OCI-LY3 (cell line): Measurements from ENCODE around the gene TMEM31.

Experiments used
- H2AFZ ChIP-seq: fragments of 200-600, 300-600 bp; shearing (Covaris generic); 2 replicates; pipeline ENCODE4 v1.6.0; 2014; ENCODE audit warnings: antibody characterized with exemption, low read depth, low read length
- H3K27ac ChIP-seq: fragments of 200-600, 300-600 bp; sonication (generic); 2 replicates; pipeline ENCODE4 v1.5.1; 2014; ENCODE audit warnings: mild to moderate bottlenecking, low read length, moderate library complexity, mixed read lengths
- H3K27me3 ChIP-seq: fragments of 200-600, 300-600 bp; sonication (generic); 2 replicates; pipeline ENCODE4 v1.6.1; 2014; ENCODE audit warnings: low read depth, low read length, mixed read lengths
- H3K36me3 ChIP-seq: fragments of 200-600, 300-600 bp; sonication (generic); replicated peaks from 2 replicates; pipeline ENCODE3; 2014; ENCODE audit warnings: low read depth, low read length, mixed read lengths
- H3K4me1 ChIP-seq: fragments of 300-600, 200-600 bp; sonication (generic); 2 replicates; pipeline ENCODE4 v1.6.1; 2014; ENCODE audit warnings: low read length, mixed read lengths
- H3K4me2 ChIP-seq: fragments of 200-600, 300-600 bp; sonication (generic); 2 replicates; pipeline ENCODE4 v1.6.1; 2014; ENCODE audit warnings: low read length, mixed read lengths
- H3K4me3 ChIP-seq: fragments of 300-600, 200-600 bp; sonication (generic); 2 replicates; pipeline ENCODE4 v1.5.1; 2014; ENCODE audit warnings: antibody characterized with exemption, mild to moderate bottlenecking, low read length, moderate library complexity
- H3K79me2 ChIP-seq: fragments of 300-600, 200-600 bp; shearing (Covaris generic); 2 replicates; pipeline ENCODE4 v1.6.1; 2014; ENCODE audit warnings: mild to moderate bottlenecking, low read length, mixed read lengths
- H3K9ac ChIP-seq: fragments of 300-600, 200-600 bp; shearing (Covaris generic); 2 replicates; pipeline ENCODE4 v1.6.0; 2014; ENCODE audit warnings: mild to moderate bottlenecking, low read length, moderate library complexity
- H3K9me3 ChIP-seq: fragments of 200-600, 300-600 bp; shearing (Covaris generic); 2 replicates; pipeline ENCODE4 v1.6.1; 2014; ENCODE audit warnings: low read length, mixed read lengths; ENCODE audit not compliant: insufficient read depth
- H4K20me1 ChIP-seq: fragments of 200-600, 300-600 bp; sonication (generic); 2 replicates; pipeline ENCODE4 v1.6.1; 2016; ENCODE audit warnings: low read length, mixed read lengths; ENCODE audit not compliant: insufficient read depth
- EZH2phosphoT487 ChIP-seq: fragments of 200-600 bp; shearing (Covaris generic); IDR thresholded peaks from 2 replicates; pipeline ENCODE4 v1.6.1; 2018; ENCODE audit warnings: antibody characterized with exemption, mixed run types, low read depth
- TF ChIP-seq, protein P1 (sequence below): fragments of 200-600, 300-600 bp; sonication (generic); IDR thresholded peaks from 2 replicates; pipeline ENCODE4 v1.5.1; 2014; ENCODE audit warnings: antibody characterized with exemption, low read length, low read depth

TMEM31 gene

DNA sequence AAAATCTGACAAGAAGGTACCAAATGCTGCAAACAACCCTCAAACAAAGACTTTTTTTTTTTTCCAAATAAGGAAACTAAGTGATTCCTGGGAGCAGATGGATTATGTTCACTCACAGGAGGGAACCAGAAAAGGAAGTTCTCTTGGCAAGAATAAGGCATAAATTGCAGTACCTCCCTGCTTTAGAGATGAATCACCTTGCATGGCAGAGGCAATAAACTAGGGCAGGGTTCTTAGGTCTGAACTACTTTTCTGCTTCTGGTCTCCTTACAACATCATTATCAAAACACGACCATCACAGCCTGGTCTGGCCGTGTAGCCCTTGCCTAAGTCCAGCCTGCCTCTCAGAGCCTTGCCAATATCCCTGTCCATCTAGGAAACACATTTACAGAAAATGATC is 6.3 kb downstream of the TMEM31 start:
- H3K27ac ChIP-seq, result no peak overlapping the region
- no peaks in the 10 kb centered on the region for H3K27me3 ChIP-seq
- no peak overlapping the region for H3K9ac ChIP-seq
- H3K79me2 ChIP-seq, result no peaks in the 10 kb centered on the region
- H3K4me1 ChIP-seq, result no peaks in the 10 kb centered on the region
- H2AFZ ChIP-seq, result no peak overlapping the region
- H3K4me2 ChIP-seq, result no peak overlapping the region
- H3K36me3 ChIP-seq, result no peaks in the 10 kb centered on the region
- no peak overlapping the region for H3K4me3 ChIP-seq
- H4K20me1 ChIP-seq, result no peaks in the 10 kb centered on the region
- H3K9me3 ChIP-seq, result no peaks in the 10 kb centered on the region
- TF ChIP-seq EZH2phosphoT487, result no peak
- TF ChIP-seq, protein P1, sequence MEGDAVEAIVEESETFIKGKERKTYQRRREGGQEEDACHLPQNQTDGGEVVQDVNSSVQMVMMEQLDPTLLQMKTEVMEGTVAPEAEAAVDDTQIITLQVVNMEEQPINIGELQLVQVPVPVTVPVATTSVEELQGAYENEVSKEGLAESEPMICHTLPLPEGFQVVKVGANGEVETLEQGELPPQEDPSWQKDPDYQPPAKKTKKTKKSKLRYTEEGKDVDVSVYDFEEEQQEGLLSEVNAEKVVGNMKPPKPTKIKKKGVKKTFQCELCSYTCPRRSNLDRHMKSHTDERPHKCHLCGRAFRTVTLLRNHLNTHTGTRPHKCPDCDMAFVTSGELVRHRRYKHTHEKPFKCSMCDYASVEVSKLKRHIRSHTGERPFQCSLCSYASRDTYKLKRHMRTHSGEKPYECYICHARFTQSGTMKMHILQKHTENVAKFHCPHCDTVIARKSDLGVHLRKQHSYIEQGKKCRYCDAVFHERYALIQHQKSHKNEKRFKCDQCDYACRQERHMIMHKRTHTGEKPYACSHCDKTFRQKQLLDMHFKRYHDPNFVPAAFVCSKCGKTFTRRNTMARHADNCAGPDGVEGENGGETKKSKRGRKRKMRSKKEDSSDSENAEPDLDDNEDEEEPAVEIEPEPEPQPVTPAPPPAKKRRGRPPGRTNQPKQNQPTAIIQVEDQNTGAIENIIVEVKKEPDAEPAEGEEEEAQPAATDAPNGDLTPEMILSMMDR, result no peak

DNA sequence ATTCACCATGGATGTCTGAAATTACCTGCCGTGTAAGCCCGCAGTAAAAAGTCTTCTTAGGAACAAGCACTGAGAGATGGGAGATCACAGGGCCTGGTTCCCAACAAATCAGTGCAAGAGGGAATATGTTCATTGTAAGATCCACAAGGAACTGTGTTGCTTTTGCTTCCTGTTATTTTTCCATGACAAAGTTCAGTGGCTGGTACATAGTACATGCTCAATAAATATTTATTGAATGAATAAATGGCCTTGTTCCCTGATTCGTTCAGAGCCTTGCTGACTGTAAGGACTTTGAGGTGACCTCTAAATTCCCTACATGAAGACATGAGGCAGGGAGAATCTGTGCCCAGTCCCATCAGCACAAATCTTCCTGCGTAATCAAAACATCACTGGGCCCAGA is 7.4 kb downstream of the TMEM31 start:
- H3K4me3 ChIP-seq, result no peak overlapping the region
- no peaks in the 10 kb centered on the region for H3K27me3 ChIP-seq
- no peak for TF ChIP-seq EZH2phosphoT487
- TF ChIP-seq, protein P1, result no peak
- H2AFZ ChIP-seq, result no peak overlapping the region
- no peaks in the 10 kb centered on the region for H3K9me3 ChIP-seq
- no peaks in the 10 kb centered on the region for H3K36me3 ChIP-seq
- H3K79me2 ChIP-seq, result no peaks in the 10 kb centered on the region
- H3K4me2 ChIP-seq, result no peak overlapping the region
- no peaks in the 10 kb centered on the region for H3K4me1 ChIP-seq
- no peaks in the 10 kb centered on the region for H4K20me1 ChIP-seq
- no peak overlapping the region for H3K9ac ChIP-seq
- no peak overlapping the region for H3K27ac ChIP-seq

DNA sequence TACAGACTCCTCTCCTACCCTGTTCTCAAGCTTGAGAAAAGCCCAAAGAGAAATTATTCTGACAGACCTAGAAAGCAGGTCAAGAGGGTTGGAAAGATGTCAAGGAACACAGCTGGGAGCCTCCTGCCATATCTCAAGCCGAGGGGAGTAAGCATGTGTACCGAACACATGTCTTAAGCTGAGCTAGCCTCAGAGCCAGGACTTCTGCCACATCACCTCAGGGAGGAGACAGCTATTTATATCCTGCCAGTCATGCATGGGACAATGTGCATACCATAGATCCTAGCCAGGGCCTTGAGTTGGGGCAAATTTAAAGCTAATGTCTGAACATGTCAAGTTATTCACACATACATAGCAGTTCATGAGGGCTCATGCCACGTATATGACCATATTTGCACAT is 11.8 kb downstream of the TMEM31 start:
- Histone ChIP-seq H3K79me2 (no peaks in the 10 kb centered on the region), H4K20me1 (no peaks in the 10 kb centered on the region), H3K9me3 (no peaks in the 10 kb centered on the region), H3K4me3 (no peak overlapping the region), H3K9ac (no peak overlapping the region), H3K27ac (no peak overlapping the region), H3K36me3 (no peaks in the 10 kb centered on the region), H3K27me3 (no peaks in the 10 kb centered on the region), H3K4me1 (no peaks in the 10 kb centered on the region), H2AFZ (no peak overlapping the region), H3K4me2 (no peak overlapping the region)
- no peak for TF ChIP-seq EZH2phosphoT487

DNA sequence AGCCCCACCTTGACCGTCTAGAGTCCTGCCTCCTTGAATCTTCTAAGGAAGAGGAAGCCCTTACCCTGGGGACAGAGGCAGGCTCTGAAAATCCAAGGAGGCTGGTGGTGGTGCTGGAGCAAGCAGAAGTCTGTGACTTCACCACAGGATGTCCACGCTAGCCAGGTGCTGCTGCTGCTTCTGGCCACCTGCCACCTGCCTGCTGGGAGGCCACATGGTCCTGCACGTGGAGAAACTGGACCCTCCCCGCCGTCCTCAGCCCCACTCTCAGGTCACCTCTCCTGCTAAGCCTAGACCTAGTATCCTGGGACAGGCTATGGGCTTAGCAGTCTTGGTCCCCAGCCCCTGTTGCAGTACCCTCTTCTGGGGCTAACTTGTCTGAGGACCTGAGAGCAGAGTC is 15.8 kb downstream of the TMEM31 start:
- H2AFZ ChIP-seq, result no peak overlapping the region
- no peaks in the 10 kb centered on the region for H3K27me3 ChIP-seq
- no peaks in the 10 kb centered on the region for H3K4me1 ChIP-seq
- no peaks in the 10 kb centered on the region for H3K79me2 ChIP-seq
- TF ChIP-seq, protein P1, result no peak
- TF ChIP-seq EZH2phosphoT487, result no peak
- no peaks in the 10 kb centered on the region for H3K36me3 ChIP-seq
- no peak overlapping the region for H3K4me2 ChIP-seq
- H3K27ac ChIP-seq, result no peak overlapping the region
- no peak overlapping the region for H3K4me3 ChIP-seq
- no peak overlapping the region for H3K9ac ChIP-seq
- no peaks in the 10 kb centered on the region for H3K9me3 ChIP-seq
- H4K20me1 ChIP-seq, result no peaks in the 10 kb centered on the region

DNA sequence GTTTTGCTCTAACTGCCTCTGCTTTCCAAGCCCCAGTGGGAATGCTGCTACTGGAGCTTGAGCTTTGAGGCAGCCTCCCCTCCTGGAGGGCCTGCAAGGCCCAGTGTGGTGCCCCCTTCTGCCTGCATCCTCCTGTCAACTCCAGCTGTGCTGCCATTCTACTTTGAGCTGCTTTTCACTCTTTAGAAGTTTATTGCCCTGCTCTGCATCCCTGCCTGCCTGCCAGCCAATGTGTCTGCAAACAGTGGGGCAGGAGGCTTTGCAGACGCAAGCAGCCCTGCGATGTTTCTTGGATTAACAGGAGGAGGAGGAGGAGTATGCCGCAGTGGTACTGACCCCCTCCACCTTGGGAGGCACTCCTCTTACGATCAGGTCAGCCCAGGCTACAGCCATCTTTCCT is 16.4 kb downstream of the TMEM31 start:
- TF ChIP-seq, protein P1, result no peak
- TF ChIP-seq EZH2phosphoT487, result no peak
- H3K36me3 ChIP-seq, result no peaks in the 10 kb centered on the region
- no peak overlapping the region for H2AFZ ChIP-seq
- H3K4me1 ChIP-seq, result no peaks in the 10 kb centered on the region
- H4K20me1 ChIP-seq, result no peaks in the 10 kb centered on the region
- H3K27me3 ChIP-seq, result 0 out of 2 replicates have a peak, but pooled peaks cover 2% of the 10 kb centered on the region
- H3K79me2 ChIP-seq, result no peaks in the 10 kb centered on the region
- no peaks in the 10 kb centered on the region for H3K9me3 ChIP-seq
- no peak overlapping the region for H3K27ac ChIP-seq
- H3K9ac ChIP-seq, result no peak overlapping the region
- no peak overlapping the region for H3K4me3 ChIP-seq
- no peak overlapping the region for H3K4me2 ChIP-seq
